Fibroblast of skin of abdomen (primary cell): ENCODE measurements around the gene SMIM22.
"Not testable (repeated sequence)": the region's sequence is repeated elsewhere in the genome, so short reads cannot be mapped to it uniquely, and the experiment has no call there.

Experiments used
- DNase-seq: peaks from one replicate; pipeline ENCODE4 v3.0.0-alpha.2; 2013

The SMIM22 gene

DNA sequence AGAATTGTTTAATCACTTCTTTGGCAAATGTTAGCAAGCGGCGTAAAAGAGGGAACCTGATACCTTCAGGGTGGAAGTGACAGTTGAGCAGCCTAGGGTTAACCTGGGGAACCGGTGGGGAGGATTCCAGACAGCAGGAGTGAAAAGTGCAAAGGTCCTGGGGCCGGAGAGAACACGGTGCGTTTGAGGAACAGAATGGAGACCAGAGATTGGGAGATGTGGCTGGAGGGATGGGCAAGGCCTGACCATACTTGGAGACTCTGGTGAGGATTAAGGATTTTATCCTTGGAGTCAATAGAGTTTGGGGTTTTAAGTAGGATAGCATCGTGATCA lies 25.9 kb upstream of the SMIM22 start:
- no peak for DNase-seq

DNA sequence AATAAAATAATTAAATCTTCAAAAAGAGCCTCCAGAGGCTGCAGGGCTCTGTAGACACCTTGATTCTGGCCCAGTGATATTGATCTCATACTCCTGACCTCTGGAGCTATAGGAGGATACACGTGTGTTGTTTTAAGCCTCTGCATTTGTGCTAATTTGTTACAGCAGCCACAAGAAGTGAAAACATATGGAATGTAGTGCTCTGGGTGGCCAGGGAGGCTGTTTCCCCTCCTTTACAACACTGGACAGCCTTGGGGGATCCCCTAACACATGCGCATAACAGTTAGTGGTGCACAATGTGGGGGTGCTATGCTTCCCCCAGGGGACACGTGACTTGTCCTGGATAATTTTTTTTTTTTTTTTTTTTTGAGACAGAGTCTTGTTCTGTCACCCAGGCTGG lies 23.5 kb upstream of the SMIM22 start:
- DNase-seq, result no peak

DNA sequence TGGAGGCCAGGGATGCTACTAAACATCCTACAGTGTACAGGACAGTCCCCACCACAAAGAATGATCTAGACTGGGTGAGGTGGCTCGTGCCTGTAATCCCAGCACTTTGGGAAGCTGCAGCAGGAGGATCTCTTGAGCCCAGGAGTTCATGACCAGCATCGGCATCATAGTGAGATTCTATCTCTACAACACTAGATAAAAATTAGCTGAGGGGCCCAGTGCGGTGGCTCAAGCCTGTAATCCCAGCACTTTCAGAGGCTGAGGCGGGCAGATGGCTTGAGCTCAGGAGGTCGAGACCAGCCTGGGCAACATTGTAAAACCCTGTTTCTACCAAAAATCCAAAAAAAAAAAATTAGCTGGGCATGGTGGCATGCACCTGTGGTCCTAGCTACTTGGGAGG lies 22.8 kb upstream of the SMIM22 start:
- DNase-seq, result no peak

DNA sequence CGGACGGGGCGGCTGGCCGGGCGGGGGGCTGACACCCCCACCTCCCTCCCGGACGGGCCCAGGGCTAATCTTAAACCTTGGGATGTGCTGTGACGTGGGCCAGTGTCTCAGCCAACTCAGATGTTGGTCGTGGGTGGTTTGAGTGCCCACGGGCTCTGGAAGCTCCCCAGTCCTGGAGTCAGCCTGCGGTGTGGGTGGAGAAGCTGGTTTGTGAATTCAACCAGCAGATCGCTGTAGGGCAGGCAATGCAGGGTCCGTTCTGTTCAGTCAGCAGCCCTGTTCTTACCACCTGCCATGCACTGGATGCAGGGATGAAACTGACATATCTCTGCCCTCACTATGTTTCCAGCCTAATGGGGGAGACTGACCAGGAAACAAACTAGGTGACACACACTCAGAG lies 20.2 kb upstream of the SMIM22 start:
- no peak for DNase-seq

DNA sequence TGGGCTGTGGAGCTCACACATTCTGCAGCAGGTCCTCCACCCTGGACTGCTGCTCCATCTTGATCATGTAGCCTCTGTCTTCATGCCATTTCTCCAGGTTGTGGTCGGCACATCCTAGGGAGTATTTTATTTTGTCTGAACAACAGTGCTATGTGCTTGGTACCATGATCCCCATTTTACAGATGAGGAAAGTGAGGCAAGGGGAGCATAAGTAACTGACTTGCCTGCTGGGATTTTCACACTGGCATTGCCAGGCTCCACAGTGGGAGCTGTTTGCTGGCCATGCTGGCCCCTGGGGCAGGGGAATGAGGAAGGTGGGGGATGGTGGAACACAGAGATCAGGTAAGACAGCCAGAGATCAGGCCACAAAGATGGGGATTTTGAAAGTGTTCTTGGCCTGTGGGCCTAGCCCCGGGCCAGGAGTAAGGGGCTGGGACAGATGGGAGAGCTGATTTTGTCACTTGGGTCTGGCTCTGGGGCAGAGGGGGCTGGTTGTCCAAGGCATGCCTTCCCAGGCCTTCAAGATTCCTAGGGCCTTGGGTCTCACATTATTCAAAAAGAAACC lies 18.9 kb upstream of the SMIM22 start:
- no peak for DNase-seq

DNA sequence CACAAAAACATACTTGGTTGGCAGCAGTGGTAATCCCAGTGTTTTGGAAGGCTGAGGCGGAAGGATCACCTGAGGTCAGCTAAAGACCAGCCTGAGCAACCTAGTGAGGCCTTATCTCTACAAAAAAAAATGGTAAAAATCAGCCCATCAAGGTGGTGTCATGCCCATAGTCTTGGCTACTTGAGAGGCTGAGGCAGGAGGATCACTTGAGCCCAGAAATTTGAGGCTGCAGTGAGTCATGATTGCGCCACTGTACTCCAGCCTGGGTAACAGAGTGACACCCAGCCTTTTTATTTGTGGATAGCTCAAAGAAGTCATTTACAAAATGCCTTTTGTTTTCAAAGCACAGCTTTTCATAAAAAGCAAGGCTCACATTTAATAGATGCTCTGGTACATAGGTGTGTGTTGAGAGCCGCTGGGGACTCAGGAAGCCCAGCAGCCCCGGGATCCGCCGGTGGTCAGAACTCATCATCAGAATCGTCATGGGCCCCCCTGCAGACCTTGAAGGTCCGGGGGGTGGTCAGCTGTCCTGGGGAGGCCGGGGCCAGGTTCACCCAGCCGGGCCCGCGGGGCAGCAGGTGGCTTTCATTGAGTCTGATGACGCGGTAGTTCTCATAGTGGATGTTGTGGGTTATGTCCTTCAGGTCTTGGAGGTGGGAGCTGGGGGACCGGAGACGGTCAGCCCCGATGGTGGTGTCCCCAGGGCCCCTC lies 17.7 kb upstream of the SMIM22 start:
- no peak for DNase-seq

DNA sequence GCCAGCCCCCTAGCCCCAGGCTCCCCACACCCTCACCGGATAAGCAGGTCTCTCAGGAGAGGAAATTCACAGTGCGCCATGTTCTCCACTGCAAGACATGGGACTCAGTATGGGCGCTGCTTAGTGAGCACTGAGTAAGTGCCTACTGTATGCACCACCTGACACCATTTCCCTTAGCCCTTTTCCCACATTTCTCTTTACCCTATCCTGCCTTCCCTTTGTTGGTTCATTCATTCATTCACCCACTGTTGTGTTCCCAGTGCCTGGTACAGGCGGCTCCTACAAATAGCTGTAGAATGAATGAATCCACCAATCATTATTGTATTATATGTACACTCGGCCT lies 17.1 kb upstream of the SMIM22 start:
- DNase-seq, result no peak

DNA sequence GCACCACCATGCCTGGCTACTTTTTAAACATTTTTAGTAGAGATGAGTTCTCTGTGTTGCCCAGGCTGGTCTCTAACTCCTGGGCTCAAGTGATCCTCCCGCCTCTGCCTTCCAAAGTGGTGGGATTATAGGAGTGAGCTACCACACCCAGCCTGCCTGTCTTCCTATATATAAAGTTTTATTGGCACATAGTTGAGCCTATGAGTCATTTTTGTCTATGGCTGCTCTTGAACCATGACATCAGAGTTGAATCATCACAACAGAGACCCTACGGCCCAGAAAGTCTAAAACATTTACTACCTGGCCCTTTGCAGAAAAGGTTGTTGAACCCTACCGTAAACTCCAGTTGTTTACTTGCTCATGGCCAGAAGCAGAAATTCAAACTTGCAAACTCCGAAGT lies 14.9 kb upstream of the SMIM22 start:
- no peak for DNase-seq

DNA sequence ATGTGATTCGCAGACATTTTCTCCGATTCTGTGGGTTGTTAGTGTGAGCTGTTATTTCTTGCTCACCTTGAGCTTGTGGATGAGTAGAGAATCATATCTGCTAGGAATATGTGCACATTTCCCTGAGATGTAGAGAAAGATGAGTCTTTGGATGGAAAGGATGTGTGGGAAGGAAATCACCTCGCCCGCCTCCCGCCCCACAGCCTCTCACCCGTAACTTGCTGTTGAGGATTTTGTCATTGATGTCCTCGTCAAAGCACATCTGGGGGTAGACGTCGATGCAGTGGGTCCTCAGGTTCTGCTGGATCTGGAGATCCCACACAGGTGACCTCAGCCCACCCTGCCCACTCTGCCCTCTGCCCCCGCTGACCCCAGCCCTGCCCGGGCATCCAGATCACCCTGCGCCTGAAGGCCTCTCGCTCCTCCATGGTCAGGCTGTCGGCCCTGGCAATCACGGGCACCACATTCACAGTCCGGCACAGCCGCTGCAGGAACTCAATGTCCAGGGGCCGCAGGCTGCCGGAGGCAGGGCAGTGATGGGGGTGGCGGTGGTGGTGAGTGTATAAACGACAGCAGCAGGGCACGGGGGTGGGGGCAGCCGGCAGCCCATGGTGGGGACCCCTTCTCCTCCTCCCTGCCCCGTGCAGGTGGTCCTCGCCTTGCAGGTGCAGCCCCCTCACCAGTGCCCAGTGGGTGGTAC lies 11.8 kb upstream of the SMIM22 start:
- no peak for DNase-seq

DNA sequence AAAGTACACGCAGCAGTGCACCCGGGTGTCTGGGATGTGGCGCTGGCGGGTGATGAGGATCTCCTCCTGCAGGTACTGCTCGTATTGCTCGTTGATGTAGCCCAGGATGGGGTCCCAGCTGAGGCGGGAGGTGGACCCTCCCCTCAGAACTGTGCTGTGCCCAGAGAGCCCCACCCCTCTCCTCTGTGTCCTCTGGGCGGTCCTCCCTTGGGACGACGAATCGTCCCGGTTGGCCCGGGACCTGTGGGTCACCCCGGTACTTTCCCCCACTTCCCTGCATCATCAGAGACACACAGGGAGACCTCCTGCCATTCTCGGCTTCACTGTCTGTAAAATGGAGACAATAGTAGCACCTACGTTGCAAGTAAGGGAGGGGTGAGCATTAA lies 11.2 kb upstream of the SMIM22 start:
- DNase-seq, result no peak

DNA sequence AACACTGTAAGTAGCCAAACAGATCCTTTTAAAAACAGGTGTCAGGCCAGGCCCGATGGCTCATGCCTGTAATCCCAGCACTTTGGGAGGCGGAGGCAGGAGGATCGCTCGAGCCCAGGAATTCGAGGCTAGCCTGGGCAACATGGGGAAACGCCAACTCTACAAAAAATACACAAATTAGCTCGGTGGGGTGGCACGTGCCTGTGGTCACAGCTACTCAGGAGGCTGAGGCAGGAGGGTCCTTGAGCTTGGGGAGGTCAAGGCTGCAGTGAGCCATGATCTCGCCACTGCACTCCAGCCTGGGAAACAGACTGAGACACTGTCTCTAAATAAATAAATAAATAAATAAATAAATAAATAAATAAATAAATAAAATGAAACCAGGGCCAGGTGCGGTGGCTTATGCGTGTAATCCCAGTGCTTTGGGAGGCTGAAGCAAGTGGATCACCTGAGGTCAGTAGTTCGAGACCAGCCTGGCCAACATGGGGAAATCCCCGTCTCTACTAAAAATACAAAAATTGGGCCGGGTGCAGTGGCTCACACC lies 10.7 kb upstream of the SMIM22 start:
- not testable (repeated sequence) for DNase-seq

DNA sequence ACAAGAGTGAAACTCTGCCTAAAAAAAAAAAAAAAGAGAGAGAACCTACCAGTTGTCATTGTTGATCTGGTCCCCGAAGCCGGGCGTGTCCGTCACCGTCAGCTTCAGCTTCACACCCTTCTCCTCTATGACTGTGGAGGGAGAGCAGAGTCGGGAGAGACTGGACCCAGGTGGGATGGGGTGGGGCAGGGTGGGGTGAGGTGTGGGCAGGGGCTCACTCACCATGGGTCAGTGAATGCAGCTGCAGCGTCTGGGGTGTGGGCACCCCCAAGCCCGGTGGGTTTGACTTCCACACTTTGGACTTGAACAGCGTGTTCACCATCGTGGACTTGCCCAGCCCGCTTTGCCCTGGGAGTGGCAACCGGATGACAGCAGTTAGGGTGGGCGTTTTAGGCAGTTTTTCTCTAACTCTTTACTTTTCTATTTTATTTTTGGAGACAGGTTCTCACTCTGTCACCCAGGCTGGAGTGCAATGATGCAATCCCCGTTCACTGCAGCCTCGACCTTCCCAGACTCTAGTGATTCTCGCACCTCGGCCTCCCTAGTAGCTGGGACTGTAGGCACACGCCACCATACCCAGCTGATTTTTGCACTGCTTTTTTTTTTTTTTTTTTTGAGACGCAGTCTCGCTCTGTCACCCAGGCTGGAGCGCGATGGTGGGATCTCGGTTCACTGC lies 9.3 kb upstream of the SMIM22 start:
- no peak for DNase-seq

DNA sequence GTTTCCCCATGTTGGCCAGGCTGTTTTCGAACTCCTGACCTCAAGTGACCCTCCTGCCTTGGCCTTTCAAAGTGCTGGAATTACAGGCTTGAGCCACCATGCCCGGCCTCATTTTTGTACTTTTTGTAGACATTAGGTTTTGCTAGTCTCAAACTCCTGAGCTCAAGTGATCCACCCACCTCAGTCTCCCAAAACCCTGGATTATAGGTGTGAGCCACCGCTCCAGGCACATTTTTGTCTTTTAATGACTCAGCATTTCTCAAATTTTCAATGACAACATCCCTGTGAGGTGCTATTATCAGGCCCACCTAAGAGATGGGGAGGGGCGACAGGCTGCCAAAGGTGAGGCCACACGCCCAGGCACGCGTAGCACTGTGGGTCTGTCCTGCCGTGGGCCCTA lies 8.1 kb upstream of the SMIM22 start:
- DNase-seq, result no peak

DNA sequence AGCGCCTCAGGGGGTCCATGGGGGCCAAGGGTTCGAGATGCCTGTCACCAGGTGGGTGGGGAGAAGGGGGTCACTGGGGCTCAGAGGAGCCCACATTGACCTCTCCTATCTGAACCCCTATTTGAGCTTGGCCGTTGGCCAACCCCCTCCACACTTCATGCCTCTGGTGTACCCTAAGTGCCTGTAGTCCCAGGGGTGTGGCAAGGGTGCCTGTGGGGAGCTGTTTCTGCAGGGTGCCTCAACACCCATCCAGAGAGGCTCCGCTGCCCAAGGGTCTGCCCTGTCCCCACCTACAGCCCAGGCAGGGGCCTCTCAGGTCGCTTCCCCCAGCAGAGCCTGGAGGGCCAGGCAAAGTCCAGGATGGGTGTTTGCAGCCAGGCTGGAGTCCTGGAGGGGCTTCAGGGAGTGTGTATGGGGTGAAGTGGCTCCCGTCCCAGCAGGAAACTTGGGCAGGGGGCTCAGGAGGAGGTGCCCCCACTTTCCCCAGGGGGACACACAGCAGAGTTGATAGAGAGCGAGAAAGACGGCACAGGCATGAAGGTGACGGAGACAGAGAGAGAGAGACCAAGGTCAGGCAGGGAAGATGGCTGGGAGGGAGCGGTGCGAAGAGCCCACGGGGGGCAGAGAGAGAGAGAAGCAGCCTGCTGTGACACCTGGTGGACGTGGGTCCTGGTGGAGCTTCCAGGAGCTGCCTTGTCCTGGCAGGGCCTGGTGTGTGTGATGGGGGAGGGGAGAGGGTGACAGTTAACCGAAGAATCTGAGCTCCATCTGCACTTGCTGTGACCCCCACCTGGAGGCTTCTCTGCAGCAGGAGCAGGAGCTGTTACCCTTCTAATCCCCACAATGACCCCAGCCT lies 7.3 kb upstream of the SMIM22 start, which contains the start of gene SEPTIN12:
TSS of gene SEPTIN12 (minus strand) at position 719 of the 856 bp plus-strand sequence. CDS start at position 19, 700 bp downstream.
- no peak for DNase-seq

DNA sequence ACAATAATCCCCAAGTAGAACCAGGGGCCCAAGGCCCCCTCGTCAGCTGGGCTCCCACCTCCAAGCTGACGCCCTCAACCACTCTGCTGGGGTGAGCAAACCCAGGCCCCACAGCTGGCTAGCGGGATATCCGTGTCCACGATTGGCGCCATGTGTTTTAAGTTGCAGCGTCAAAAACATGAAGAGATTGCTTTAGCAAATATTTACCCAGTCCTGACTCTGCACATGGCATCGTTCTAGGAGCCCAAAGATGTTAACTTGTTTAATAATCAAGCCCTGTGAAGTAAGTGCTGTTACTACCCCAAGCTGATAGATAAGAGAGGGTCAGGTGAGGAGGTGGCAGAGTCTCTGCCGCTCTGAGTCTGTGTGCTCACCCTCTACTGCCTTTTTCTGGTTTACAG lies 6.7 kb upstream of the SMIM22 start:
- no peak for DNase-seq

DNA sequence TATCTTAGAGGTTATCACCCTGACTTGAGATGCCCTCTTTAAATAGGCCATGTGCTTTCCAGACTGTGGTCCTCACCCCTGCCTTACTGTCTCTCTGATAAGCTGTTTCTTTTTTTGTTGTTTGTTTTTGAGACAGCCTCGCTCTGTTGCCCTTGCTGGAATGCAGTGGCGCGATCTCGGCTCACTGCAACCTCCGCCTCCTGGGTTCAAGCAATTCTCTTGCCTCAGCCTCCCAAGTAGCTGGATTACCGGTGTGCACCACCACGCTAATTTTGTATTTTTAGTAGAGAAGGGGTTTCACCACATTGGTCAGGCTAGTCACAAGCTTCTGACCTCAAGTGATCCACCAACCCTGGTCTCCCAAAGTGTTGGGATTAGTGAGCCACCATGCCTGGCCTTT lies 6.3 kb upstream of the SMIM22 start:
- no peak for DNase-seq

DNA sequence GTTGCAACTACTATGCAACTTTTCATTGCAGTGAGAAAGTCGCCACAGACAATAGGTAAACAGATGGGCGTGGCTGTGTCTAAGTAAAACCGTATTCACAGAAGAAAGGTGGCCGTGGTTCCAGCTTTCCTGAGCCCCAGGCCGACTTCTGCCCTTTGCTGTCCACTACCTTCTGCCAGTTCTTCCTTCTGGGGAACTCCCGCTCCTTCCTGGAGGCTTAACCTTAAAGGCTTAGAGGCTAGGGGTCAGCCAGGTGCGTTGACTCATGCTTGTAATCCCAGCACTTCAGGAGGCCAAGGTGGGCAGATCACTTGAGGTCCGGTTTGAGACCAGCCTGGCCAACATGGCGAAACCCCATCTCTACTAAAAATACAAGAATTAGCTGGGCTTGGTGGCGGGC lies 4.9 kb upstream of the SMIM22 start:
- no peak for DNase-seq

DNA sequence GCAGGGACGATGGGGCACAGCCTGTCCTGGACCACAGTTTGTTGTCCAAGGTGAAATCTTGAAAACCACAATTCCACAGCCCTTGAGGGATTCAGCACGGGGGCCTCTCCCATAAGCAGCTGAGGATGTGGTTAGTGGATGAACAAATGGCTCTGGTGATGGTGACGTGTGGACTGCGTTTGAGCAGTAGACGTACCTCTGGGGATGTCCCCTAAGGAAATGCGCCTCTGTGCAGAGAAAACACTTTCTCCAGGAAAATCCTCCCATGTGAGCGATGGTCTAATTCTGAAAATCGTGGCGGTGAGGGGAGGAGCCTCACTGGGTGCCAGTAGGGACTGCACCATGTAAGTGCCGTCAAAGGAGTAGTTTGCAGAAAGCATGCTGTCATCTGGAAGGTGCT lies 4.3 kb upstream of the SMIM22 start:
- no peak for DNase-seq

DNA sequence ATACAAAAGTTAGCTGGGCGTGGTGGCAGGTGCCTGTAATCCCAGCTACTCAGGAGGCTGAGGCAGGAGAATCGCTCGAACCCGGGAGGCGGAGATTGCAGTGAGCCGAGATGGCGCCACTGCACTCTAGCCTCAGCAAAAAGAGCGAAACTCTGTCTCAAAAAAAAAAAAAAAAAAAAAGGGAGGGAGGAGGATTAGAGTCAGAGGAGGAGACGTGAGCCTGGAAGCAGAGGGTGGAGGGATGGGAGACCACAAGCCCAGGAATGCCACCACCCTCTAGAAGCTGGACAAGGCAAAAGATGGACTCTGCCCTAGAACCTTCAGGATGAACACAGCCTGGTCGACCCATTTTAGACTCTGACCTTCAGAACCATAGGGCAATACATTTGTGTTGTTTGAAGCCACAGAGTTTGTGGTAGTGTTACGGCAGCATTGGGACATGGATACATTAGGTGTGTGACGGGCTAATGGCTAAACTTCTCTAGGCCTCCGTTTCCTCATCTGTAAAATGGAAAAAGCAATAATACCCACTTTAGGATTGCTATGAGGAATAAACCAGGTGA lies 2.1 kb upstream of the SMIM22 start:
- no peak for DNase-seq

DNA sequence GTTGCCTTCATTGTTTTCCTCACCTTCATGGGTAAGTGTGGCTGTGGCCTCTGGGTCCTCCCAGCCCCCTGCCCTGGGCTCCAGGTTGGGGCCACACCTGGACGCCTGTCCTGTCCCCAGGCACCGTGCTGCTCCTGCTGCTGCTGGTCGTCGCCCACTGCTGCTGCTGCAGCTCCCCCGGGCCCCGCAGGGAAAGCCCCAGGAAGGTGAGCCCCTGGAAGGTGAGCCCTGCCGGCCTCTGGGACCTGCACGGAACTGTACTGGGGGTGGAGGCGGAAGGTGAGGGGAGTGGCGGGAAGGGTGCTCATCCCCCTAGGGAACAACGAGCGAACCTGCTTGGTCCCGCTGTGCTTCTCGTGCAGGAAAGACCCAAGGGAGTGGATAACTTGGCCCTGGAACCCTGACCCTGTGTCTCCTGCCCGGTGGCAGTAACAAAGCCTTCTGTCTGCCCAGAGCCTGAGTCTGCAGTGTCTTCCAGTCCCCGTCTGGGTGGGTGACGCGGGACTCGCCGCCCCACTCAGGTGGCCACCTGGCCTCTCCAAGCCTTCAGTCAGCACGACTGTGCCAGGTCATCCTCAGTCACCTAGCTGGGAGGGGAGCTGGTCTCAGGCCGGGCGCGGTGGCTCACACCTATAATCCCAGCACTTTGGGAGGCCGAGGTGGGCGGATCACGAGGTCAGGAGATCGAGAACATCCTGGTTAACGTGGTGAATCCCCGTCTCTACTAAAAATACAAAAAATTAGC lies 831 bp downstream of the SMIM22 start:
- no peak for DNase-seq
